A673 (cell line): ENCODE results near the gene THSD4.

Experiments used
- CTCF ChIP-seq: fragments of 300-800, 200-600 bp; sonication (generic); conservative IDR thresholded peaks from 2 replicates; pipeline ENCODE4 v1.5.1; 2017; ENCODE audit warnings: low read depth, mild to moderate bottlenecking, antibody characterized with exemption, low read length, moderate library complexity, mixed read lengths
- EZH2 ChIP-seq: fragments of 200-600 bp; sonication (generic); IDR thresholded peaks from 2 replicates; pipeline ENCODE4 v1.6.1; 2017; ENCODE audit warnings: borderline replicate concordance, low read depth, mild to moderate bottlenecking, mixed read lengths, antibody characterized with exemption, low read length; ENCODE audit not compliant: poor library complexity, severe bottlenecking

- no peak for TF ChIP-seq CTCF
- TF ChIP-seq EZH2 = no peak
These were observed 135.8 kb downstream of the THSD4 start for GRCh38 chr15:71250936-71251583.
